A549 treated with dexamethasone at 1 μM for 4 hours (cell line): ENCODE results near the gene OR52R1. TPM values are rescaled to one million over a fixed set of nuclear protein-coding genes. Genes with fewer than 3 reads are reported as not detected.

Experiments used
- total RNA-seq: library from RNA; stranded (reverse); fragments of 200-300 nt; extraction: Qiagen RNA extraction; gene quantifications from 5 replicates; pipeline ENCODE4 v1.2.3, GENCODE V29; 2022

The OR52R1 gene
- total RNA-seq: not detected in 5 replicates

DNA sequence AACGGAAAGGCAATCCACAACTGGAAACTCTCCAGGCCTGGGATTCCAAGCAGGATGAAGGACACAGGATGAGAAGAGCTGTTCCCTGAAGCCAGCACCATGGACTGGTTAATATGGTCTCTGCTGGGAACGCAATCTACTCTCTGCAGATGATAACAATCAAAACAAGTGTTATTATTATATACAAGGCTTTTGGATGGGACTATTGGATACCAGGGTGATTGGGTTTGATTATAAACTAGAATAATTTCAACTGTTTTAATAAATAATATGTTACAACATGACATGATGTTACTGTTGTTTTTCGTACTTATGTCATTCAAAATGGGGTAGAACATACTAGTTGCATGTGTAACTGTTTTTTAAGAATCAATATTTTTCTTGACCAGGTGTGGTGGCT is at the start of gene OR52R1:
TSS of gene OR52R1 (minus strand) at position 101 of the 400 bp plus-strand sequence. CDS start at position 101, 0 bp downstream.

DNA sequence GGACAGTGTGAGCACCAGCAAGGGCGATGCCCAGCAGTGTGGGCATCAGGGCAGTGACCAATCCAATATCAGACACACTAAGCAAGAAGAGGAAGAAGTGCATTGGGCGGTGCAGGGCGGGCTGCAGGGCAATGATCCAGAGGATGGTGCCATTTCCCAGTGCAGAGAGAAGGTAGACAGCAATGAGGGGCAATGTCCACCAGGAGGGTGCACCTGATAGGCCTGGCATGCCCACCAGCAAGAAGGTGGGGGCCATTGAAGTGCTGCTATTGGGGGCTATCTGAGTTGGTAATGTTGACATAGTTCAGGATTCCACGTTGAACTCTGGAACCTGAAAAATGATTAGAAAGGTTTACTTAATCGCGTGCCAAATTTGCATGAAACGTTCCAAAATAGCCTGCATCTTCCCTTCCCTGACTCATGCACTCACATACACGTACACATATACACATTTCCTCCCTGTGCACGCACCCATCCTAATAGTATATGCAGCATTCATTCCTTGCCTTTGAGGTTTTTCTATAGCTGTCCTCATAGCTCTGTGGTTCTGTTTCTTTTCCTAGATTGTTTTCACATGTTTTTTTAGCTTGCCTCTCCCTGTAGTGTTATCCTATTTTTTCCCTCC is 44.8 kb upstream of the OR52R1 start, which contains the start of gene OR51S1:
TSS of gene OR51S1 (minus strand) at position 301 of the 625 bp plus-strand sequence. CDS start at position 301, 0 bp downstream.

DNA sequence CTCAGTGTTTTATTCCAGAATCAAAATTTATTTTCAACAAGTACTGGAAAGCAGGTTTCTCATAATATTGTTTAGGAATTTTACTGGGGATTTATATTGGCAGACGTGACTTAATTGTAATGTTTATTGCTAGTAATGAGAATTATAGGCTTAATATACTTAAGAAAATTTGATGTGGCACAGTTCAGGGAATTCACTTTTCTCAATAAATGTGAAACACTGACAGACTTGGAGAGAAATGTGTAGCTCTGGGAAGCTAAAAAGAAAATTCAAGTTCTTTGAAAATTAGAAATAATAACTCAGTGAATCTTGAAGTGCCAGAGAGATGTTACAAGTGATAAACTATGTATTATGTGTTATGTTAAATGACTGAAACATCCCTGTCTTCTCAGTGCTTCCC is 16.8 kb upstream of the OR52R1 start, which contains the start of gene OR51F2:
TSS of gene OR51F2 (plus strand) at position 301 of the 400 bp plus-strand sequence. CDS start 101 bp downstream, outside the sequence.

DNA sequence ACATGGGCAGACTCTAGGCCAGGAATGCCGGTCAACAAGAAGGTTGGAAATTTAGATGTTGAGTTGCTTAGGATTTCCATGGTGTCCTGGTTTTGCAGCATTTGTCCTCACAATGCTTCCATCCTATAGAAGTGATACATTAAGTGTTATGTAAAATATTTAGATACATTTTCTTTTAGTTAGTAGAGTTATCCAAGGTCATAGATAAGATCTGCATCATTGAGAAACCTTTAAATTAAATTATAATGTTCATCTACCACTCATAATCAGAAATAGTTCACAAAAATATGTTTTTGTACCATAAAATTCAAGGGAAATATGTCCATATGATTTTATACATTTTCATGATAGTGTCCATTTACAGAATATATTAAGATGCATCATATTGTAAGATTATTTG is 34.3 kb downstream of the OR52R1 start, which contains the start of gene OR51F1:
TSS of gene OR51F1 (minus strand) at position 101 of the 400 bp plus-strand sequence. CDS start at position 101, 0 bp downstream.

Other genes with a start within 250 kb of the OR52R1 start
- not detected in 5 replicates for gene OR52I2, start 222.6 kb downstream of the OR52R1 start, total RNA-seq
- gene OR52I1, start 210.3 kb downstream of the OR52R1 start, total RNA-seq: not detected in 5 replicates
- 7.7 to 10.1 TPM (median 9.7 TPM) in 5 replicates for gene TRIM68, start 196.1 kb downstream of the OR52R1 start, total RNA-seq
- not detected in 5 replicates for gene OR51D1, start 166.9 kb downstream of the OR52R1 start, total RNA-seq
- not detected in 5 replicates for gene OR51E1, start 160.4 kb downstream of the OR52R1 start, total RNA-seq
- gene OR51E2, start 106.5 kb downstream of the OR52R1 start, total RNA-seq: not detected in 5 replicates
- gene MMP26, start 99.6 kb downstream of the OR52R1 start, total RNA-seq: not detected in 5 replicates
- not detected in 5 replicates for gene OR51F1, start 34.4 kb downstream of the OR52R1 start, total RNA-seq
- not detected in 5 replicates for gene OR51F2, start 16.9 kb upstream of the OR52R1 start, total RNA-seq
- gene OR51S1, start 44.8 kb upstream of the OR52R1 start, total RNA-seq: not detected in 5 replicates
- not detected in 5 replicates for gene OR51T1, start 77.5 kb upstream of the OR52R1 start, total RNA-seq
- not detected in 5 replicates for gene OR51A7, start 99.4 kb upstream of the OR52R1 start, total RNA-seq
- gene OR51G2, start 115.0 kb upstream of the OR52R1 start, total RNA-seq: not detected in 5 replicates
- not detected in 5 replicates for gene OR51G1, start 120.0 kb upstream of the OR52R1 start, total RNA-seq
- not detected in 5 replicates for gene OR51A4, start 143.2 kb upstream of the OR52R1 start, total RNA-seq
- not detected in 5 replicates for gene OR51A2, start 151.3 kb upstream of the OR52R1 start, total RNA-seq
- gene OR51L1, start 190.5 kb upstream of the OR52R1 start, total RNA-seq: not detected in 5 replicates
- not detected in 5 replicates for gene OR52J3, start 242.1 kb upstream of the OR52R1 start, total RNA-seq